Right forelimb (tissue), 1 donor: ENCODE measurements around the gene AMPD3.

Experiments used
- DNase-seq: peaks from one replicate; pipeline ENCODE4 v3.0.0-alpha.2; 2018

AMPD3 gene

GRCh38 chr11:10439351-10439750, 15.7 kb upstream of the AMPD3 start:
- peak; percentile 41 for DNase-seq

DNA sequence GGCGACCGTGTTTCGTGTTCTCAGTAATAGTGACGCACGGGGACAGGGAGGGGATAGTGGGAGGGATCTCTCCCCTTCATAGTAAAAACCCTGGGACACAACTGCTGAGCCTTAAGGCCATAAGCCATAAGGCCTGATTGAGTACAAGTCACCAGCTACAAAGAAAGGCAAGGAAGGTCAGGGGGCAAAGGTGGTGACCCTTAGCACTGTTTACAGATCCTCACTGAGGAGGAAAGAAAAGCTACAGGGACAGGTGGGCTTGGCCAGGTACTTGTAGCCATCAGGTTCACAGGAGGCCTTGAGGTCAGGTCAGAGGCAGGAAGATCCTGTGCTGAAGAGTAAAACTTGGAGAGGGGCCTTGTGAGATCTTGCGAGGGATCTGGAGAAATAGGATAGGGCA, 15.1 kb upstream of the AMPD3 start:
- DNase-seq, result peak; percentile 42

DNA sequence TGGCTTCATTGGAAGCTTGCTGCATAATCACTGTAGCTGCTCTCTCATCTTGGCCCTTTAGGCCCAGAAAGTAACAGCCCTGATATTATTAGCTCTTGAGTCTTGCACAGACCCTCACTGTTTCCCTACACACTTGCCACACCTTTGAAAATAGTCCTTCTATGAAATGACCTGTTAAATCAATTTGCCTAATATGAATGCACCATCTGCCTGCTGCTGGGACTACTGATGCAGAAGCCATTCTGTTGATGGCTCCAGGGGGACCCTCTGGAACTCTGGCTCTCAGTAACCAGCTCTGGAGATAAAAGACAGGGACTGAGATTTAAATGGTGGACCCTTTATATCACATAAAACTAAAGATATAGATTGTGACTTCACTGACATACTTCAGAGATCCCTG, 14.7 kb upstream of the AMPD3 start:
- DNase-seq, result no peak

DNA sequence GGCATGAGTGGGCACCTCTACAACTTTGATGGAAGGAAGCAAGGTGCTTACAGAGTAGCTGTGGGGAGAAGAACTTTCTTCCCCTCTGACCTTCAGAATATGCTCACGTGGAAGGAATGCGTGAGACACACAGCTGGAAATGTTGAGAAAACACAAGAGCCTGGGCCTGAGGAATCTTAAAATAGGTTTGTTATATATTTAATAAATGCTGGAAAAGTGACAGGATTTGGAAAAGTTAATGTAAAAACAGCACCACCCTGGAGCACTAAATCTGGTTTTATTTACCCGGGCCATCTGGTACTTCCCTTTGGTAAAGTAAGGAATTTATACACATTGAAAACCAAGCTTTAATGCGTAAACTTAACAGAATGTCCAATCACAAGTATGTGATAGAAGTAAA, 14.0 kb upstream of the AMPD3 start:
- no peak for DNase-seq

DNA sequence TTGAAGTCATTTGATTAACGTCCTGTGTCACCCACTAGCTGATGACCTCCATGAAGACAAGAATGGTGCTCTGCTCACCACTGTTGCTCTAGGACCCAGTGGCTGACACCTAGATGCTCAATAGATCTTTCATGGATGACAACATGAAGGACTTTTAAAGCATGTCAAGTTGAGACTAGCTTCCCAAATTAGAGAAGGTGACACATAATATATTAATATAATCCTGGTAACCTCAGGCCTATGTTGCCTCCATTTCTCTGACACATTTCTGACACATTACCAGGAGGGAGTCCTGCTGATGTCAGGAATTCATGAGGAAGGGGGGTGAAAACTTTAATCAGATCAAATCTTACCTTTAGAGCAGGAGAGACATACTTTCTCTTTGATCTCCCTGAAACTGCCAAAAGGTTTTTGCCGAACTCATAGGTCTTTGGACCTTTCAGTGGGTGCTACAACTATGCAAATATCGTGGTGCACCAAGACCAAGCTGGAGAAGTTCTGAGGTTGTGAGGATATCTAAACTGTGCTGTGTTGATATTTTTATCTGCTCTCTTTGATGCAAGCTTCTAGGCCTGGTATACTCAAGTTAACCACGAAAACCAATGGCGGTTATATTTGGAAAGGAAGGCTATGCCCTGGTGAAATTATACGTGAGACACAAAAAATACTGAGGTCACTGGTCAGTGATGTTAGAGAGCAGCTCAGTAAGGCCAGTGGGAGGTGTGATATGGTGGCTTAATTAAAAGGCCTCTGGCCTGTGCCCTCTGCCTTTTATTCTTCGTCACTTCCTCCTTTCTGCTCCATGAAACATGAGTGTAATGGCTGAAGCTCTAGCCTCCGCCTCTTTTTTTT, 13.2 kb upstream of the AMPD3 start:
- DNase-seq, result peak; percentile 12

GRCh38 chr11:10443152-10443551, 11.9 kb upstream of the AMPD3 start:
- peak; percentile 29 for DNase-seq

DNA sequence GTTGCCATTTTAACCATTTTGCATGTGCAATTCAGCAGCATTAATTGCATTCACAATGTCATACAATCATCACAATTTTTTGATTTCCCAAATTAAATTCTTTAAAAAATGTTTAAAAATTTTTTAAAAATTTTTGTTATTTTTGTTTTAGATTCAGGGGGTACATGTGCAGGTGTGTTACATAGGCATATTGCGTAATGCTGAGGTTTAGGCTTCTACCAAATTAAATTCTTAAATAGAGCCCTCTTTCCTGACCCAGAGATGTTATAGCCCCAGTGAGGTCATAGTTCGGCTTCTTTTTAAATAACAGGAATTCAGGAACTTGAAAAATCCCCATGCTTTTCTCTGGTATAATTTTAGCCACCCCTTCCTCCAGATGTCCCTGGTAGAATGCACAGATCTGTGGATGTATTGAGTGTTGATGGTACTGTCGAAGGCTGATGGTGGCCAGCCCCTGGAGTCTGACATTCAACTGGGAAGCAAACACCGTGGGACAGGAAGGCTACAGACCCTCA, 11.3 kb upstream of the AMPD3 start:
- DNase-seq, result no peak

DNA sequence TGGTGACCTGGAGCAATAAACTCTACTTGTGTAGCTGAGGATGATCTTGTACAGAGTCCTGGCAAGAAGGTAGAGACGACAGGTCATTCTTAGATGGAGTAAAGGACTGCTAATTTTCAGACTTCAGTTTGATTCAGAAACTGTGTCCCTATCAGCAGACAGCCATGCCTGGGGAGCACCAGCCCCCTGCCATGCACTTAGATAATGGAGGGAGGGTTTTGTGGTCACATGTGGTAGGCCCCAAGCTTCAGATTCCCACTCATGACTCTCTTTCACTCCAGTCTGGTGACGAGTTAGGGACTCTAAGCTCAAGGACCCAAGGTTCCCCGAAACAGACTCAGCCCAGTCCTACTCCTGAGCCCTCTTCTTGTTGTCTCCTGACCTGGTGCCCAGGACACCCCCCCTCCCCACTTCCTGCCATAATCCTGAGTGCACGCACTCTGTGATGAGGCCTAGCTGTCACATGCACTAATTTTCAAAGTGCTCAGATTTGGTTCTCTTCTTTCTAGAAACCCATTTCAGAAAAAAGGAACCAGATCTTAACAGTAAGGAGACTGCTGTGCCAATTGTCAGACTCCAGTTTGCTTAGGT, 10.2 kb upstream of the AMPD3 start:
- DNase-seq, result peak; percentile 21

- DNase-seq, result no peak
Measured at GRCh38 chr11:10447445-10447844, 7.6 kb upstream of the AMPD3 start.

DNA sequence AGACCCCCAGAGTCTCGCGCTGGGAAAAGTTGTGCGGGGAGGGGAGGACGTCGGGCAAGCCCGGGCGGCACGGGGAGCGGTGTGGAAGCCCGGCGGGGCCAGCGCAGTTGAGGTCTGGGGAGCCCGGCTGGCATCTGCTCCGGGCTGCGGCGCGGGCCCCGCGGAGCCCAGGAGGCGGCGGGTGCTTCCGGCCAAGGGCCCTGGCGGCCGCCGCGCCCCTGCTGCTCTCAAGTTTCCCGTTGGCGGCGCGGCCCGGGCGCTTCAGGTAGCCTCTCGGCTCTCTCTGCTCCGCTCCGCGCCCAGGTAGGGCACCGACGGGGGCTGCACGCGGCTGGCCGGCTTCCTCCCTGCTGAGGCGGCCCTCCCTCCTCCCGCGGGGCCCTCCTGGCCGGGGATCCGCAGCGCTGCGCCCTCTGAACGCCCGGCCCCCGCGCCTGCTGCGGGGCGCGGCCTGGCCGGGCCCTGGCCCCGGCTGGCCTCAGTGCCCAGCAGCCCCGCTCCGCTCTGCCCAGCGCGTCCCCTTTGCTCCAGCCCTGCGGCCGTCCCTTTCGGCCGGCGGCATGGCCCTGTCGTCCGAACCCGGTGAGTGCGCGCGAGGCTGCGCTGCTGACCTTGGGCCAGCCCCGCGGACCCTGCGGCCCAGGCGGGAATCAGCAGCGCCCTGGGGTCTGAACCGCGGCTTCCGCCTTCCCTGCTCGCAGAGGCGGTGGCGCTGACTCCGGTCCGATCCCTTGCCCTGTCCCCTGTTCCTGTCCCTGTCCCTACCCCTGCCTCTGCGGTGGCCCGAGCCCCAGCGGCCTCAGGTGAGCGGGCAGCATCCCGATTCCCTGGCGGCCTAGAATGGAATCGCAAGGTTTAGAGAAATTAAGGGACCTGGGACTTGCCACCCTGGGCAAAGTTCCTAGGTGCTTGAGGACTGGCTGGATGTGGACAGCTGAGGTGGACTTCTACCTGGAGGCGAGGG, 4.3 kb upstream of the AMPD3 start:
- DNase-seq, result peak; percentile 55

DNA sequence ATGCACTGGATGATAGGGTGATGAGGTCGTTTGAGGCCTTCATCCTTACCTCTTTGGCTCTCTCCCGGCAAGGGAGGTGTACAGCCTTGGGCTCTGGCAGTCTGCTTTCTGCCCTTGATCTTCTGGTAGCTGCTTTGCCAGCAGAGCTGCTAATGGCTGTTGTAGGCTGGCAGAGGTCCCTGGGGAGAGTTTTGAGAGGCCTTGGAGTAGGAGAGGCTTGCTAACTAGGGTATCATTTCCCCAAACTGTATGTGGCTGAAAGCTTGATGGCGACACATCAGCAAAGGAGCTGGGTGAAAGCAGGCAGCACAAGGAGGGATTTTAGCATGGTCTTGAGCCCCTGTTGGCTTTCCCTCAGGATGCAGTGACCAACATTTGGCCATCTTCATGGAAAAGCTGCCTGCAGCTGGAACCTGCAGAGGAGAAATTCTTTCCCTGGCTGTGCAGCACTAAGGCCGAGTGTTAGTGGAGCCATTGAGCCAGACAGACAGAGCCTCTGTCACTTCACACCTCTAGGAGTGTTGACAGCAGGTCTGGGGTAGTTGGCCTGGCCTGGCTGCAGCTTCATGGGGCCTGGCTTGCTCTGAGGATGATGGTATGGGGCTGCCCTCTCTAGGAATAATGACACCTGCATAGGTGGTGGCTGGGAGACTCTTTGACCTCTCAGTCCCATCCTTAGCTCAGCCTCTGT, 3.5 kb upstream of the AMPD3 start:
- DNase-seq, result peak; percentile 52

GRCh38 chr11:10452211-10452767, 2.8 kb upstream of the AMPD3 start:
- peak; percentile 25 for DNase-seq

GRCh38 chr11:10453261-10453660, 1.8 kb upstream of the AMPD3 start:
- DNase-seq, result no peak

- DNase-seq, result peak; percentile 59
Measured at GRCh38 chr11:10455637-10456487, 798 bp downstream of the AMPD3 start.

GRCh38 chr11:10456519-10456918, 1.5 kb downstream of the AMPD3 start:
- peak; percentile 62 for DNase-seq

DNA sequence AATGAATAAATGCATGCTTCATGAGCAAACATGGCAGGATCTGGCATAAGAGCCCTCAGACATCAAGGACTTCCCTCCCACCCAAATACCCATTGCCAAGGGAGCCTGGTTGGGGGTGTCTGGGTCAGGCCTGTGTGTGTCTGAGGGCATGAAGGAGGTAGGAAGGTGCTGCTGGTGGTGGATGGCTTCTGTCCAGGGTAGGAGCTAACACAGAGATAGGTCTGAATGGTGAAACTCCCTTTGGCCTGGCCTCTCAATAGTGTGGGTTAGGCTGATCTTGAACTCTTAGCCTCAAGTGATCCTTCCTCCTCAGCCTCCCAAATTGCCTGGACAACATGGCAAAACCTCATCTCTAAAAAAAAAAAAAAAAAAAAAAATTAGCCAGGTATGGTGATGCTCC, 2.8 kb downstream of the AMPD3 start:
- peak; percentile 7 for DNase-seq

GRCh38 chr11:10459029-10459970, 4.2 kb downstream of the AMPD3 start:
- peak; percentile 30 for DNase-seq

GRCh38 chr11:10460611-10461275, 5.7 kb downstream of the AMPD3 start:
- DNase-seq, result no peak

DNA sequence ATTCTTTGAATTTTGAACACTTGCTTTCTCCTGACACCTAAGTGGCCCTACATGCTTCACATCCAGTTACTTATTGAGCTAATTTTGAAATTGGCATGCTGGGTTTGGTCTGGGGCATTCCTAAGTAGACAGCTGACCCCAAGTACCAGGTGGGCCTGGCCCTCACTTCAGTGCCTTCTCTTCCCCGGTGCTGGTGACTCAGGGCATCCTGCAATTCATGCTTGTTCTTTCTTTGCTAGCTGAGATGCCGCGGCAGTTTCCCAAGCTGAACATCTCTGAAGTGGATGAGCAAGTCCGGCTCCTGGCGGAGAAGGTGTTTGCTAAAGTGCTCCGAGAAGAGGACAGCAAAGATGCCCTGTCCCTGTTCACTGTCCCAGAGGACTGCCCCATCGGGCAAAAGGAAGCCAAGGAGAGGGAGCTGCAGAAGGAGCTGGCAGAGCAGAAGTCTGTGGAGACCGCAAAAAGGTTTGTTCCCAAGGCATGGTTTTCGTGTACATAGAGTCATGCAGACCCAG, 6.3 kb downstream of the AMPD3 start:
- DNase-seq, result peak; percentile 36
